ENCODE measurements around the gene NACC2.

Gene NACC2

GRCh38 chr9:135970128-135970815, 124.8 kb downstream of the NACC2 start:
- Histone ChIP-seq H2BK15ac (ENCODE audit: low read length) (no peak overlapping the region), H3K9me3 (replicated peaks in 1 of 2; ENCODE audit: control insufficient read depth in 2 of 2, insufficient read depth in 1 of 2, low read depth in 1 of 2, low read length in 2 of 2) (peaks cover 0 to 3% of the 10 kb centered on the region in 2 donors), H3K79me1 (ENCODE audit: low read depth, low read length) (peaks cover 5% of the 10 kb centered on the region), H2AFZ (ENCODE audit: low read length) (no peak overlapping the region), H3K4me2 (ENCODE audit: insufficient read depth, low read length, poor library complexity, severe bottlenecking) (no peak overlapping the region), H3K9ac (ENCODE audit: low read depth, low read length, poor library complexity) (no peak overlapping the region), H2BK120ac (ENCODE audit: low read depth, low read length) (no peak overlapping the region), H3K36me3 (replicated peaks in 1 of 2; ENCODE audit: control insufficient read depth in 2 of 2, insufficient read depth in 2 of 2, low read length in 2 of 2) (peaks cover 0 to 3% of the 10 kb centered on the region in 2 donors), H2BK5ac (ENCODE audit: low read length) (no peak overlapping the region), H3K14ac (ENCODE audit: low read length) (no peak overlapping the region), H3K27ac (replicated peaks; ENCODE audit: low read length) (no peak overlapping the region), H2AK5ac (ENCODE audit: low read depth, low read length) (no peak overlapping the region), H3K23ac (ENCODE audit: low read depth, low read length, poor library complexity) (no peak overlapping the region), H3K18ac (ENCODE audit: low read length) (no peak overlapping the region), H3K4me1 (ENCODE audit: control insufficient read depth in 2 of 2, insufficient read depth in 1 of 2, low read depth in 1 of 2, low read length in 2 of 2) (peaks cover 5 to 15% of the 10 kb centered on the region in 2 donors), H3K4me3 (ENCODE audit: low read length in 2 of 2) (no peak overlapping the region), H4K8ac (ENCODE audit: low read depth, low read length) (no peak overlapping the region), H3K27me3 (ENCODE audit: control insufficient read depth in 3 of 3, insufficient read depth in 3 of 3, low read depth in 1 of 3, low read length in 3 of 3) (peaks cover 0 to 15% (median 3%) of the 10 kb centered on the region in 3 experiments), H4K91ac (ENCODE audit: low read depth, low read length, poor library complexity) (no peak overlapping the region), H2BK12ac (ENCODE audit: low read length) (no peak overlapping the region), H3K4ac (ENCODE audit: low read length) (no peak overlapping the region)
- WGBS, 2 donors (ENCODE audit: extremely low coverage in 2 of 2, insufficient read length in 2 of 2, insufficient replicate concordance in 1 of 2): no CpG with 5 or more reads among the region's 9 CpGs
- DNase-seq (ENCODE audit: low spot score): no peak

GRCh38 chr9:135969064-135969683, 125.9 kb downstream of the NACC2 start:
- peak overlapping the region; percentile 57 for H3K23ac ChIP-seq (ENCODE audit: low read depth, low read length, poor library complexity)

GRCh38 chr9:135968601-135969000, 126.5 kb downstream of the NACC2 start:
- Histone ChIP-seq H2BK15ac (ENCODE audit: low read length) (peak overlapping the region; percentile 9), H3K27ac (replicated peaks; ENCODE audit: low read length) (no peak overlapping the region), H3K27me3 (ENCODE audit: control insufficient read depth in 3 of 3, insufficient read depth in 3 of 3, low read depth in 1 of 3, low read length in 3 of 3) (peaks cover 0 to 22% (median 3%) of the 10 kb centered on the region in 3 experiments), H2BK5ac (ENCODE audit: low read length) (no peak overlapping the region), H3K4me2 (ENCODE audit: insufficient read depth, low read length, poor library complexity, severe bottlenecking) (no peak overlapping the region), H3K4me1 (ENCODE audit: control insufficient read depth in 2 of 2, insufficient read depth in 1 of 2, low read depth in 1 of 2, low read length in 2 of 2) (peaks cover 7 to 19% of the 10 kb centered on the region in 2 donors), H2BK12ac (ENCODE audit: low read length) (no peak overlapping the region), H3K18ac (ENCODE audit: low read length) (peak overlapping the region; percentile 55), H3K4ac (ENCODE audit: low read length) (no peak overlapping the region), H3K79me1 (ENCODE audit: low read depth, low read length) (peaks cover 3% of the 10 kb centered on the region), H2BK120ac (ENCODE audit: low read depth, low read length) (peak overlapping the region; percentile 54), H3K4me3 (ENCODE audit: low read length in 2 of 2) (no peak overlapping the region), H2AK5ac (ENCODE audit: low read depth, low read length) (peak overlapping the region; percentile 93), H4K91ac (ENCODE audit: low read depth, low read length, poor library complexity) (no peak overlapping the region), H3K9me3 (replicated peaks in 1 of 2; ENCODE audit: control insufficient read depth in 2 of 2, insufficient read depth in 1 of 2, low read depth in 1 of 2, low read length in 2 of 2) (peaks cover 0 to 3% of the 10 kb centered on the region in 2 donors), H3K9ac (ENCODE audit: low read depth, low read length, poor library complexity) (no peak overlapping the region), H2AFZ (ENCODE audit: low read length) (no peak overlapping the region), H3K36me3 (replicated peaks in 1 of 2; ENCODE audit: control insufficient read depth in 2 of 2, insufficient read depth in 2 of 2, low read length in 2 of 2) (peaks cover 0 to 3% of the 10 kb centered on the region in 2 donors), H3K23ac (ENCODE audit: low read depth, low read length, poor library complexity) (no peak overlapping the region), H3K14ac (ENCODE audit: low read length) (no peak overlapping the region), H4K8ac (ENCODE audit: low read depth, low read length) (no peak overlapping the region)
- DNase-seq (ENCODE audit: low spot score): no peak
- no CpG with 5 or more reads among the region's 7 CpGs for WGBS, 2 donors (ENCODE audit: extremely low coverage in 2 of 2, insufficient read length in 2 of 2, insufficient replicate concordance in 1 of 2)

More at GRCh38 chr9:135969064-135969683, 125.9 kb downstream of the NACC2 start:
- Histone ChIP-seq H2BK15ac (ENCODE audit: low read length) (no peak overlapping the region), H3K4me3 (ENCODE audit: low read length in 2 of 2) (no peak overlapping the region), H3K18ac (ENCODE audit: low read length) (peak overlapping the region; percentile 72), H3K4me1 (ENCODE audit: control insufficient read depth in 2 of 2, insufficient read depth in 1 of 2, low read depth in 1 of 2, low read length in 2 of 2) (peaks cover 7 to 19% of the 10 kb centered on the region in 2 donors), H4K91ac (ENCODE audit: low read depth, low read length, poor library complexity) (no peak overlapping the region), H3K27me3 (ENCODE audit: control insufficient read depth in 3 of 3, insufficient read depth in 3 of 3, low read depth in 1 of 3, low read length in 3 of 3) (peaks cover 0 to 16% (median 3%) of the 10 kb centered on the region in 3 experiments), H2BK12ac (ENCODE audit: low read length) (peak overlapping the region; percentile 63), H2AK5ac (ENCODE audit: low read depth, low read length) (peak overlapping the region; percentile 25), H3K36me3 (replicated peaks in 1 of 2; ENCODE audit: control insufficient read depth in 2 of 2, insufficient read depth in 2 of 2, low read length in 2 of 2) (peaks cover 0 to 3% of the 10 kb centered on the region in 2 donors), H3K79me1 (ENCODE audit: low read depth, low read length) (peaks cover 3% of the 10 kb centered on the region), H3K27ac (replicated peaks; ENCODE audit: low read length) (no peak overlapping the region), H2BK120ac (ENCODE audit: low read depth, low read length) (no peak overlapping the region), H3K4me2 (ENCODE audit: insufficient read depth, low read length, poor library complexity, severe bottlenecking) (no peak overlapping the region), H3K4ac (ENCODE audit: low read length) (no peak overlapping the region), H4K8ac (ENCODE audit: low read depth, low read length) (no peak overlapping the region), H3K9ac (ENCODE audit: low read depth, low read length, poor library complexity) (no peak overlapping the region), H3K9me3 (replicated peaks in 1 of 2; ENCODE audit: control insufficient read depth in 2 of 2, insufficient read depth in 1 of 2, low read depth in 1 of 2, low read length in 2 of 2) (peaks cover 0 to 3% of the 10 kb centered on the region in 2 donors), H2BK5ac (ENCODE audit: low read length) (no peak overlapping the region), H2AFZ (ENCODE audit: low read length) (no peak overlapping the region), H3K14ac (ENCODE audit: low read length) (peak overlapping the region; percentile 64)
- no CpG with 5 or more reads among the region's 12 CpGs for WGBS, 2 donors (ENCODE audit: extremely low coverage in 2 of 2, insufficient read length in 2 of 2, insufficient replicate concordance in 1 of 2)
- DNase-seq (ENCODE audit: low spot score): no peak

GRCh38 chr9:135968083-135968476, 127.0 kb downstream of the NACC2 start:
- peak overlapping the region; percentile 9 for H2BK15ac ChIP-seq (ENCODE audit: low read length)
- peak overlapping the region; percentile 82 for H3K23ac ChIP-seq (ENCODE audit: low read depth, low read length, poor library complexity)
- H4K8ac ChIP-seq (ENCODE audit: low read depth, low read length): peak overlapping the region; percentile 100
- H3K4me3 ChIP-seq (ENCODE audit: low read length in 2 of 2): peak overlapping the region in 1 of 2 donors; percentile 68
- H3K18ac ChIP-seq (ENCODE audit: low read length): peak overlapping the region; percentile 55
- no peak for DNase-seq (ENCODE audit: low spot score)
- H3K79me1 ChIP-seq (ENCODE audit: low read depth, low read length): peaks cover 3% of the 10 kb centered on the region
- peak overlapping the region; percentile 54 for H2BK120ac ChIP-seq (ENCODE audit: low read depth, low read length)
- peaks cover 0 to 3% of the 10 kb centered on the region in 2 donors for H3K36me3 ChIP-seq (replicated peaks in 1 of 2; ENCODE audit: control insufficient read depth in 2 of 2, insufficient read depth in 2 of 2, low read length in 2 of 2)
- no peak overlapping the region for H3K27ac ChIP-seq (replicated peaks; ENCODE audit: low read length)
- no peak overlapping the region for H3K4me2 ChIP-seq (ENCODE audit: insufficient read depth, low read length, poor library complexity, severe bottlenecking)
- peak overlapping the region; percentile 75 for H3K9ac ChIP-seq (ENCODE audit: low read depth, low read length, poor library complexity)
- H3K14ac ChIP-seq (ENCODE audit: low read length): peak overlapping the region; percentile 98
- peak overlapping the region; percentile 99 for H4K91ac ChIP-seq (ENCODE audit: low read depth, low read length, poor library complexity)
- no peak overlapping the region for H2AFZ ChIP-seq (ENCODE audit: low read length)
- no CpG with 5 or more reads among the region's 5 CpGs for WGBS, 2 donors (ENCODE audit: extremely low coverage in 2 of 2, insufficient read length in 2 of 2, insufficient replicate concordance in 1 of 2)
- H2BK5ac ChIP-seq (ENCODE audit: low read length): no peak overlapping the region
- peak overlapping the region; percentile 93 for H2AK5ac ChIP-seq (ENCODE audit: low read depth, low read length)
- peaks cover 7 to 19% of the 10 kb centered on the region in 2 donors for H3K4me1 ChIP-seq (ENCODE audit: control insufficient read depth in 2 of 2, insufficient read depth in 1 of 2, low read depth in 1 of 2, low read length in 2 of 2)
- H3K27me3 ChIP-seq (ENCODE audit: control insufficient read depth in 3 of 3, insufficient read depth in 3 of 3, low read depth in 1 of 3, low read length in 3 of 3): peaks cover 0 to 22% (median 3%) of the 10 kb centered on the region in 3 experiments
- peak overlapping the region; percentile 86 for H3K4ac ChIP-seq (ENCODE audit: low read length)
- H3K9me3 ChIP-seq (replicated peaks in 1 of 2; ENCODE audit: control insufficient read depth in 2 of 2, insufficient read depth in 1 of 2, low read depth in 1 of 2, low read length in 2 of 2): peaks cover 0 to 3% of the 10 kb centered on the region in 2 donors
- peak overlapping the region; percentile 92 for H2BK12ac ChIP-seq (ENCODE audit: low read length)

All from neuronal stem cell (in vitro differentiated cells).